HFF-Myc (cell line): ENCODE measurements around the gene ARHGEF6.

Experiments used
- DNase-seq: peaks from one replicate; pipeline ENCODE4 v3.0.0-alpha.2; 2011; ENCODE audit warnings: low read depth; ENCODE audit errors: extremely low read depth
- H3K4me3 ChIP-seq: replicated peaks from 2 replicates; pipeline ENCODE4 v1.5.1; 2011; ENCODE audit warnings: low read depth, mild to moderate bottlenecking, control low read depth, low read length
- CTCF ChIP-seq: IDR thresholded peaks from 2 replicates; pipeline ENCODE4 v1.5.1; 2012; ENCODE audit warnings: mild to moderate bottlenecking, low read depth, low read length, control low read depth; ENCODE audit errors: missing control alignments

ARHGEF6 gene

GRCh38 chrX:136616987-136617685, 163.6 kb downstream of the ARHGEF6 start:
- no peak for TF ChIP-seq CTCF
- no peak overlapping the region for H3K4me3 ChIP-seq
- DNase-seq = no peak
